ENCODE measurements around the gene TMEM108.

Gene TMEM108

DNA sequence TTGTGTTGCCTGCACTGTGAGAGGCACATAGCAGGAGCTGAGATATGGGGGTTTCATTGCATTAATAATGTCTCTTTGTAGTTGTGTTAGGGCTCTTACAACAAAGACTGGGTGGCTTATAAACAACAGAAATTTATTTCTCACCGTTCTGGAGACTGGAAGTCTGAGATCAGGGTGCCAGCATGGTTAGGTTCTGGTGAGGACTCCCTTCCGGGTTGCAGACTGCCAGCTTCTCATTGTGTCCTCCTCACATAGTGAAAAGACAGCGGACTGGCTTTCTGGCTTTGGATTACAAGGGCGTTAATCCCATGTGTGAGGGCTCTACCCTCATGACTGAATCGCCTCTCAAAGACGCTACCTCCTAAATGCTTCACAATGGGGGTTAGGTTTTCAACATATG lies 20.6 kb downstream of the TMEM108 start:
- no peak for ATAC-seq

DNA sequence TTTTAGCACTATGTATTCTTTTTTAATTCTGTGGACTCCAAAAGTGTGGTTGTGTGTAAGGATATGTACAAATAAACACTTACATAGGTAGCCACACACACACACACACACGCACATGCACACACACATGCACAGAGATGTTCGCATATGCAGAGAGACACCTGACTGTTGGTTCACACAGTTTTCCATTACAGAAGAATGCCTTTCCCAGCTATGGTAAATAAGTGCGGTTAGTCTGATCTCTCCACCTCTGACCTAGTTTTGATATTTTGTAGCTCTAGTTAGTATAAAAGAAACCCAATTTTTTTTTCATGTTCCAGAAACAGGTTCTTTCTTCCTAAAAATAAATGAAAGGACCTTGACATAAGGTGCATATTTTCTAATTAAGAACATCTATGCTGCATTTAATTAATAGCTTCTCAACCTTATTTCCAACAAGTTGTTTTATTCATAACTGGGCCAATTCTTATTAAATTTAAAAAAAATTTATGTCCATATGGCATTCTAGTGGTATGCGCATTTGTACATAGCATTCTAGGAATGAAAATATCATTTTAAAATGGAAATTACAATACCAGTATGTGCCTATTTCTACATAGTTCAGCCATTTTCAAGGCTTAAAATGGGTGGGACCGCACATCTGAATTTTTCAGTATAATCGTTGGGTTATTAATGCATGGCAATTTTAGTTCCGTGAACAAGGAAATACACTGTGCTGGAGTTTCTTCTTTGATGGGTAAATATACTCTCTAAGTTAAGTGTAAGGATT lies 27.2 kb downstream of the TMEM108 start:
- ATAC-seq: no peak

More for the DNA sequence above, 20.6 kb downstream of the TMEM108 start:
- TF ChIP-seq RARB (CRISPR knock-in tag; IDR thresholded peaks at IDR 0.05): no peak
- TF ChIP-seq GLIS3 (CRISPR knock-in tag; IDR thresholded peaks at IDR 0.05): no peak
- TF ChIP-seq ZC3H10 (CRISPR knock-in tag; IDR thresholded peaks at IDR 0.05): no peak
- TF ChIP-seq PPARA (CRISPR knock-in tag; IDR thresholded peaks at IDR 0.05; ENCODE audit: borderline replicate concordance): no peak
- TF ChIP-seq ZNF70 (CRISPR knock-in tag; IDR thresholded peaks at IDR 0.05): no peak
- TF ChIP-seq ISL1 (CRISPR knock-in tag; IDR thresholded peaks at IDR 0.05): no peak
- TF ChIP-seq, protein P1, sequence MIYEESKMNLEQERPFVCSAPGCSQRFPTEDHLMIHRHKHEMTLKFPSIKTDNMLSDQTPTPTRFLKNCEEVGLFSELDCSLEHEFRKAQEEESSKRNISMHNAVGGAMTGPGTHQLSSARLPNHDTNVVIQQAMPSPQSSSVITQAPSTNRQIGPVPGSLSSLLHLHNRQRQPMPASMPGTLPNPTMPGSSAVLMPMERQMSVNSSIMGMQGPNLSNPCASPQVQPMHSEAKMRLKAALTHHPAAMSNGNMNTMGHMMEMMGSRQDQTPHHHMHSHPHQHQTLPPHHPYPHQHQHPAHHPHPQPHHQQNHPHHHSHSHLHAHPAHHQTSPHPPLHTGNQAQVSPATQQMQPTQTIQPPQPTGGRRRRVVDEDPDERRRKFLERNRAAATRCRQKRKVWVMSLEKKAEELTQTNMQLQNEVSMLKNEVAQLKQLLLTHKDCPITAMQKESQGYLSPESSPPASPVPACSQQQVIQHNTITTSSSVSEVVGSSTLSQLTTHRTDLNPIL (CRISPR knock-in tag; IDR thresholded peaks at IDR 0.05; ENCODE audit: low read depth): no peak
- TF ChIP-seq, protein P2, sequence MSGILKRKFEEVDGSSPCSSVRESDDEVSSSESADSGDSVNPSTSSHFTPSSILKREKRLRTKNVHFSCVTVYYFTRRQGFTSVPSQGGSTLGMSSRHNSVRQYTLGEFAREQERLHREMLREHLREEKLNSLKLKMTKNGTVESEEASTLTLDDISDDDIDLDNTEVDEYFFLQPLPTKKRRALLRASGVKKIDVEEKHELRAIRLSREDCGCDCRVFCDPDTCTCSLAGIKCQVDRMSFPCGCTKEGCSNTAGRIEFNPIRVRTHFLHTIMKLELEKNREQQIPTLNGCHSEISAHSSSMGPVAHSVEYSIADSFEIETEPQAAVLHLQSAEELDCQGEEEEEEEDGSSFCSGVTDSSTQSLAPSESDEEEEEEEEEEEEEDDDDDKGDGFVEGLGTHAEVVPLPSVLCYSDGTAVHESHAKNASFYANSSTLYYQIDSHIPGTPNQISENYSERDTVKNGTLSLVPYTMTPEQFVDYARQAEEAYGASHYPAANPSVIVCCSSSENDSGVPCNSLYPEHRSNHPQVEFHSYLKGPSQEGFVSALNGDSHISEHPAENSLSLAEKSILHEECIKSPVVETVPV (CRISPR knock-in tag; IDR thresholded peaks at IDR 0.05): no peak

DNA sequence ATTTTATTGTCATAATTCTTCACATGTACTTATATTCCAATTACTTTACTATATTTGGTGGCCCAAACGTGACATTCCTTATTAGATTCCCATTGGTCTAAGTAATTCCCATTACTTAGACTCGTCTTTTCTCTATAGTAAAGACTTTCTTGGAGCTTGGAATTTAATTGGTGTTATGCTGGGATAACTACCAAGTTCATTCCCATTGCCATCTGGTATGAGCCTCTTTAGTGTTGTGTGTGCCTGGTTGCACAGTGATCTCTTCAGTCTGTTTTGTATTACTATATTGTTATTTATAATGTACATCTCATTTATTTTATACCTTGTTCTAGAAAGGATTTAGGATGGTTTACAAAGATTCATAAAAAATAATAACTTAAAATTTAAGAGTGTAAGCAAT lies 27.8 kb downstream of the TMEM108 start:
- no peak for ATAC-seq
- TF ChIP-seq CSDC2 (CRISPR knock-in tag; IDR thresholded peaks at IDR 0.05): no peak
- TF ChIP-seq ZC3H10 (CRISPR knock-in tag; IDR thresholded peaks at IDR 0.05): no peak
- TF ChIP-seq, protein P1 (CRISPR knock-in tag; IDR thresholded peaks at IDR 0.05; ENCODE audit: low read depth): no peak
- no peak for TF ChIP-seq ZNF565 (CRISPR knock-in tag; conservative IDR thresholded peaks at IDR 0.05; ENCODE audit: low read depth)
- TF ChIP-seq GLIS3 (CRISPR knock-in tag; IDR thresholded peaks at IDR 0.05): no peak
- TF ChIP-seq ISL1 (CRISPR knock-in tag; IDR thresholded peaks at IDR 0.05): no peak
- no peak for TF ChIP-seq ARNTL (CRISPR knock-in tag; IDR thresholded peaks at IDR 0.05; ENCODE audit: borderline replicate concordance, low read depth)
- no peak for TF ChIP-seq RARB (CRISPR knock-in tag; IDR thresholded peaks at IDR 0.05)

More for the DNA sequence above, 27.2 kb downstream of the TMEM108 start:
- TF ChIP-seq PPARA (CRISPR knock-in tag; IDR thresholded peaks at IDR 0.05; ENCODE audit: borderline replicate concordance) (no peak), ZC3H10 (CRISPR knock-in tag; IDR thresholded peaks at IDR 0.05) (no peak), BACH2 (CRISPR knock-in tag; IDR thresholded peaks at IDR 0.05; ENCODE audit: borderline replicate concordance) (no peak), RARB (CRISPR knock-in tag; IDR thresholded peaks at IDR 0.05) (no peak), TCF4 (CRISPR knock-in tag; IDR thresholded peaks at IDR 0.05; ENCODE audit: borderline replicate concordance) (no peak), TOX (CRISPR knock-in tag; IDR thresholded peaks at IDR 0.05; ENCODE audit: borderline replicate concordance) (no peak), ZFP3 (CRISPR knock-in tag; IDR thresholded peaks at IDR 0.05) (no peak), CSDC2 (CRISPR knock-in tag; IDR thresholded peaks at IDR 0.05) (no peak), ARNTL (CRISPR knock-in tag; IDR thresholded peaks at IDR 0.05; ENCODE audit: borderline replicate concordance, low read depth) (no peak), ISL1 (CRISPR knock-in tag; IDR thresholded peaks at IDR 0.05) (no peak), ZFP30 (CRISPR knock-in tag; IDR thresholded peaks at IDR 0.05) (no peak), ZNF565 (CRISPR knock-in tag; conservative IDR thresholded peaks at IDR 0.05; ENCODE audit: low read depth) (no peak), ESRRG (CRISPR knock-in tag; IDR thresholded peaks at IDR 0.05) (no peak), ZNF70 (CRISPR knock-in tag; IDR thresholded peaks at IDR 0.05) (no peak)
- TF ChIP-seq, protein P3, sequence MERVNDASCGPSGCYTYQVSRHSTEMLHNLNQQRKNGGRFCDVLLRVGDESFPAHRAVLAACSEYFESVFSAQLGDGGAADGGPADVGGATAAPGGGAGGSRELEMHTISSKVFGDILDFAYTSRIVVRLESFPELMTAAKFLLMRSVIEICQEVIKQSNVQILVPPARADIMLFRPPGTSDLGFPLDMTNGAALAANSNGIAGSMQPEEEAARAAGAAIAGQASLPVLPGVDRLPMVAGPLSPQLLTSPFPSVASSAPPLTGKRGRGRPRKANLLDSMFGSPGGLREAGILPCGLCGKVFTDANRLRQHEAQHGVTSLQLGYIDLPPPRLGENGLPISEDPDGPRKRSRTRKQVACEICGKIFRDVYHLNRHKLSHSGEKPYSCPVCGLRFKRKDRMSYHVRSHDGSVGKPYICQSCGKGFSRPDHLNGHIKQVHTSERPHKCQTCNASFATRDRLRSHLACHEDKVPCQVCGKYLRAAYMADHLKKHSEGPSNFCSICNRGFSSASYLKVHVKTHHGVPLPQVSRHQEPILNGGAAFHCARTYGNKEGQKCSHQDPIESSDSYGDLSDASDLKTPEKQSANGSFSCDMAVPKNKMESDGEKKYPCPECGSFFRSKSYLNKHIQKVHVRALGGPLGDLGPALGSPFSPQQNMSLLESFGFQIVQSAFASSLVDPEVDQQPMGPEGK (CRISPR knock-in tag; IDR thresholded peaks at IDR 0.05; ENCODE audit: borderline replicate concordance): no peak
- TF ChIP-seq, protein P4, sequence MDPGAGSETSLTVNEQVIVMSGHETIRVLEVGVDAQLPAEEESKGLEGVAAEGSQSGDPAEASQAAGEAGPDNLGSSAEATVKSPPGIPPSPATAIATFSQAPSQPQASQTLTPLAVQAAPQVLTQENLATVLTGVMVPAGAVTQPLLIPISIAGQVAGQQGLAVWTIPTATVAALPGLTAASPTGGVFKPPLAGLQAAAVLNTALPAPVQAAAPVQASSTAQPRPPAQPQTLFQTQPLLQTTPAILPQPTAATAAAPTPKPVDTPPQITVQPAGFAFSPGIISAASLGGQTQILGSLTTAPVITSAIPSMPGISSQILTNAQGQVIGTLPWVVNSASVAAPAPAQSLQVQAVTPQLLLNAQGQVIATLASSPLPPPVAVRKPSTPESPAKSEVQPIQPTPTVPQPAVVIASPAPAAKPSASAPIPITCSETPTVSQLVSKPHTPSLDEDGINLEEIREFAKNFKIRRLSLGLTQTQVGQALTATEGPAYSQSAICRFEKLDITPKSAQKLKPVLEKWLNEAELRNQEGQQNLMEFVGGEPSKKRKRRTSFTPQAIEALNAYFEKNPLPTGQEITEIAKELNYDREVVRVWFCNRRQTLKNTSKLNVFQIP (CRISPR knock-in tag; IDR thresholded peaks at IDR 0.05; ENCODE audit: borderline replicate concordance, low read depth): no peak
